ENCODE measurements around the gene INSL3.

The INSL3 gene

GRCh38 chr19:17843292-17843827, 22.0 kb upstream of the INSL3 start:
- no peaks in the 10 kb centered on the region for H3K9me3 ChIP-seq (ENCODE audit: low read length)
- no peak overlapping the region for H2AFZ ChIP-seq (ENCODE audit: low read length)
- H3F3A ChIP-seq (ENCODE audit: insufficient read depth, low read length): no peaks in the 10 kb centered on the region
- H3K79me2 ChIP-seq (ENCODE audit: insufficient read depth, low read length): no peaks in the 10 kb centered on the region
- no peaks in the 10 kb centered on the region for H3K27me3 ChIP-seq (ENCODE audit: insufficient read depth, low read length)
- H3K4me1 ChIP-seq (ENCODE audit: insufficient read depth, low read length, severe bottlenecking): peaks cover 11% of the 10 kb centered on the region
- no peaks in the 10 kb centered on the region for H4K20me1 ChIP-seq (ENCODE audit: insufficient read depth, low read length)
- no peak overlapping the region for H3K4me3 ChIP-seq (ENCODE audit: low read depth, low read length, poor library complexity, severe bottlenecking)
- no peak overlapping the region for H3K27ac ChIP-seq (ENCODE audit: low read depth, low read length, poor library complexity, severe bottlenecking)
- H3K9ac ChIP-seq (ENCODE audit: low read length): no peak overlapping the region
- no peaks in the 10 kb centered on the region for H3K36me3 ChIP-seq (ENCODE audit: insufficient read depth, low read length)
- TF ChIP-seq EZH2 (IDR thresholded peaks at IDR 0.05; ENCODE audit: borderline replicate concordance, low read length): no peak
- no peak for TF ChIP-seq CTCF (IDR thresholded peaks at IDR 0.05; ENCODE audit: low read length)
- no peaks in the 10 kb centered on the region for H3K9me2 ChIP-seq (ENCODE audit: low read depth, low read length)
- no peak overlapping the region for H3K4me2 ChIP-seq (ENCODE audit: low read length)

- H3K36me3 ChIP-seq (ENCODE audit: insufficient read depth, low read length): no peaks in the 10 kb centered on the region
- H3K79me2 ChIP-seq (ENCODE audit: insufficient read depth, low read length): no peaks in the 10 kb centered on the region
- no peak overlapping the region for H3K4me3 ChIP-seq (ENCODE audit: low read depth, low read length, poor library complexity, severe bottlenecking)
- H4K20me1 ChIP-seq (ENCODE audit: insufficient read depth, low read length): no peaks in the 10 kb centered on the region
- TF ChIP-seq EZH2 (IDR thresholded peaks at IDR 0.05; ENCODE audit: borderline replicate concordance, low read length) (no peak), CTCF (IDR thresholded peaks at IDR 0.05; ENCODE audit: low read length) (no peak)
- no peak overlapping the region for H3K27ac ChIP-seq (ENCODE audit: low read depth, low read length, poor library complexity, severe bottlenecking)
- no peak overlapping the region for H3K4me2 ChIP-seq (ENCODE audit: low read length)
- H3K9me3 ChIP-seq (ENCODE audit: low read length): no peaks in the 10 kb centered on the region
- no peak overlapping the region for H2AFZ ChIP-seq (ENCODE audit: low read length)
- no peaks in the 10 kb centered on the region for H3F3A ChIP-seq (ENCODE audit: insufficient read depth, low read length)
- no peak overlapping the region for H3K9ac ChIP-seq (ENCODE audit: low read length)
- H3K9me2 ChIP-seq (ENCODE audit: low read depth, low read length): no peaks in the 10 kb centered on the region
- no peaks in the 10 kb centered on the region for H3K27me3 ChIP-seq (ENCODE audit: insufficient read depth, low read length)
- H3K4me1 ChIP-seq (ENCODE audit: insufficient read depth, low read length, severe bottlenecking): peaks cover 6% of the 10 kb centered on the region
Measured at GRCh38 chr19:17842663-17843291, 21.5 kb upstream of the INSL3 start.

GRCh38 chr19:17841810-17842662, 20.7 kb upstream of the INSL3 start:
- no peaks in the 10 kb centered on the region for H3K27me3 ChIP-seq (ENCODE audit: insufficient read depth, low read length)
- no peaks in the 10 kb centered on the region for H3K9me2 ChIP-seq (ENCODE audit: low read depth, low read length)
- H3K4me2 ChIP-seq (ENCODE audit: low read length): no peak overlapping the region
- H3K27ac ChIP-seq (ENCODE audit: low read depth, low read length, poor library complexity, severe bottlenecking): no peak overlapping the region
- no peak overlapping the region for H2AFZ ChIP-seq (ENCODE audit: low read length)
- H3K9me3 ChIP-seq (ENCODE audit: low read length): no peaks in the 10 kb centered on the region
- H3K36me3 ChIP-seq (ENCODE audit: insufficient read depth, low read length): no peaks in the 10 kb centered on the region
- no peaks in the 10 kb centered on the region for H3K4me1 ChIP-seq (ENCODE audit: insufficient read depth, low read length, severe bottlenecking)
- H3K79me2 ChIP-seq (ENCODE audit: insufficient read depth, low read length): no peaks in the 10 kb centered on the region
- no peak overlapping the region for H3K9ac ChIP-seq (ENCODE audit: low read length)
- H4K20me1 ChIP-seq (ENCODE audit: insufficient read depth, low read length): no peaks in the 10 kb centered on the region
- TF ChIP-seq CTCF (IDR thresholded peaks at IDR 0.05; ENCODE audit: low read length) (no peak), EZH2 (IDR thresholded peaks at IDR 0.05; ENCODE audit: borderline replicate concordance, low read length) (no peak)
- H3K4me3 ChIP-seq (ENCODE audit: low read depth, low read length, poor library complexity, severe bottlenecking): no peak overlapping the region
- no peaks in the 10 kb centered on the region for H3F3A ChIP-seq (ENCODE audit: insufficient read depth, low read length)

All from OCI-LY1 (cell line).